Measurements from ENCODE around the gene CCNQ.

GRCh38 chrX:153646620-153647373, 47.9 kb upstream of the CCNQ start, which contains the start of gene DUSP9:
- TF ChIP-seq POLR2A (IDR thresholded peaks at IDR 0.05; ENCODE audit: control extremely low read depth in 1 of 2, low read depth in 2 of 2, low read length in 2 of 2) (no peak), RNF2 (IDR thresholded peaks at IDR 0.05; ENCODE audit: borderline replicate concordance, low read depth, low read length, missing control alignments, poor library complexity, severe bottlenecking) (no peak), CTCF (IDR thresholded peaks at IDR 0.05; ENCODE audit: control extremely low read depth in 1 of 3, insufficient read depth in 1 of 3, low read depth in 1 of 3, low read length in 3 of 3) (no peak), CREB1 (IDR thresholded peaks at IDR 0.05) (no peak), EGR1 (IDR thresholded peaks at IDR 0.05; ENCODE audit: borderline replicate concordance, low read depth, low read length) (no peak), ZNF274 (IDR thresholded peaks at IDR 0.05; ENCODE audit: borderline replicate concordance, extremely low read depth, low read length) (no peak)

All from H1 (cell line).